HUES64 (cell line): ENCODE measurements around the gene NR1H4.

Experiments
- H3K27ac ChIP-seq: 2 replicates; pipeline ENCODE4 v1.7.0; 2013; ENCODE audit warnings: low read depth, low read length, inconsistent platforms
- H3K27me3 ChIP-seq: 2 replicates; pipeline ENCODE4 v1.6.1; 2013; ENCODE audit warnings: mild to moderate bottlenecking, low read length; ENCODE audit not compliant: insufficient read depth
- H3K36me3 ChIP-seq: 2 replicates; pipeline ENCODE4 v1.6.1; 2013; ENCODE audit warnings: mild to moderate bottlenecking, low read length; ENCODE audit not compliant: insufficient read depth
- H3K4me1 ChIP-seq: 2 replicates; pipeline ENCODE4 v1.6.1; 2013; ENCODE audit warnings: mild to moderate bottlenecking, low read length, moderate library complexity; ENCODE audit not compliant: insufficient read depth
- H3K4me3 ChIP-seq: 2 replicates; pipeline ENCODE4 v1.5.1; 2013; ENCODE audit warnings: mild to moderate bottlenecking, low read length, moderate library complexity
- H3K9ac ChIP-seq: 2 replicates; pipeline ENCODE4 v1.6.1; 2013; ENCODE audit warnings: mild to moderate bottlenecking, low read depth, low read length
- H3K9me3 ChIP-seq: 2 replicates; pipeline ENCODE4 v1.6.1; 2013; ENCODE audit warnings: low read depth, low read length; ENCODE audit not compliant: insufficient read depth
- WGBS: fragments of 150-250, 120-280 bp; methylation state at CpG from one replicate; pipeline ENCODE4 v1.1.7; 2013; ENCODE audit warnings: missing lambda C conversion rate; 5-methylcytosine and 5-hydroxymethylcytosine counted together

NR1H4 gene

DNA sequence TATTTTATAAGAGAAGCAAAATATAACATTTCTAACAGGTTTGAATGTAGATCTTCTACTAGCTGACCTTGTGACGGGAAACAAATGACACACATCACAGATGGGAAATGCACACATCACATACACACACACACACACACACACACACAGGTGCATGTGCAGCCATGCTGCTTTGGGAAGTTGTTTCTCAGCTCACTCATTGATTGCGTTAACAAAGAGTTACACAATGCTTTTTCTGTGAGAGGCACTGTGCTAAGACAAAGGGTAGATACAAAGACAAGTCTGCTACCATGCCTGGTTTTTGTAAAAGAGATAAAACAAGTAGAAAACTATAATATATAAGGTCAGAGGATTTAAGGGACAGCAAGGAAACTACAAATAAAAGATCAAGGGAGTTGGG is 1.3 kb upstream of the NR1H4 start:
- no peak overlapping the region for H3K9ac ChIP-seq
- H3K27me3 ChIP-seq, result no peaks in the 10 kb centered on the region
- no peaks in the 10 kb centered on the region for H3K9me3 ChIP-seq
- no peak overlapping the region for H3K4me3 ChIP-seq
- no peaks in the 10 kb centered on the region for H3K36me3 ChIP-seq
- 97% methylated on average over 2 of the region's 2 CpGs for WGBS
- no peaks in the 10 kb centered on the region for H3K4me1 ChIP-seq
- no peak overlapping the region for H3K27ac ChIP-seq

DNA sequence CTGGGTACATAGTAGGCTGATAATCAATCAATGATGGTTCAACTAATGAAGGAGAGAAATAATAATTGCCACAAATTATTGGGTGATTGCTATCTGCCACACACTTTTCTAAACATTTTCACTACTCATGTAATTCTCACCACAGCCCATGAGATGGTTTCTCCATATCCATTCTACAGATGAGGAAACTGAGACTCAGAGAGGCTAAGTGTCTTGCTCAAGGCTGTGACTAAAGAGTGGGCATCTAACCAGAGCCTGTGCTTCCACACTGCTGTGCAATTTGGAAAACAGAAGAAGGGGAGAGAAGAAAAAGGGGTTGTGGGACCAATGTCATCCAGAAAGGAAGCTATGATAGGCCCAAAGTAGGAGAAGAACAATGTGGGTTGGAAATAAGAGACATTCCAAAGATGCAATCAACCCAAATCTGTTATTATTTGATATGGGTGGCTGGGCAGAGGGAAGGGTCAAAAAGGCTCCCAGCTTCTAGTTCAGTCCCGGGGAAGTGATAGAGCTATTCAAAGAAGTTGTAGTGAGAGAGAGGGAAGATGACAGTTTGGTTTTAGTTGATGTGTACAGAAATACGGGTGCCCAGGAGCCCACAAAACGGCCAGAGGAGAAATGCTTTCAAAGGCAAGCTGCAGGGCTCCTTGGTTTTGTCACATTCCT is 483 bp upstream of the NR1H4 start:
- Histone ChIP-seq H3K9ac (no peak overlapping the region), H3K27ac (no peak overlapping the region), H3K36me3 (no peaks in the 10 kb centered on the region), H3K27me3 (no peaks in the 10 kb centered on the region), H3K9me3 (no peaks in the 10 kb centered on the region), H3K4me3 (no peak overlapping the region), H3K4me1 (no peaks in the 10 kb centered on the region)
- 88% methylated on average over 3 of the region's 3 CpGs for WGBS

DNA sequence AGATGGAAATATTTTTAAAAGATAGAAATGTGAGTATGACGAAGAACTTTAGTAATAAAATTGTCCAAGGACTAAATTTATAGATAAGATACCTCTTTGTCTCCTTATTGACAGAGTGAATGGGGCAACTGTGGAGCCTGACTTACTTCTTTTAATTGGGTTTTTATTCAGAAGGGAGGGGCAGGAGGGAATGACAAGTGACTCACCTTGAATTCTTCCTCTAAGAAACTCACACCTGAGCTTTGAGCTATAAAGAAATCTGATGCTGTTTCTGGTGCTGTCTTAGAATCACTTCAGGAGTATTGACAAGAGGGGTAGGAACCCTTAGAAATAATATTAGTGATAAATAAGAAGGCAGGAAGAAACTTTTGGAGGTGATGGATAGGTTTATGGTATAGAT is 951 bp downstream of the NR1H4 start:
- Histone ChIP-seq H3K27ac (no peak overlapping the region), H3K4me3 (no peak overlapping the region), H3K9me3 (no peaks in the 10 kb centered on the region), H3K4me1 (no peaks in the 10 kb centered on the region), H3K36me3 (no peaks in the 10 kb centered on the region), H3K9ac (no peak overlapping the region), H3K27me3 (no peaks in the 10 kb centered on the region)
- WGBS, result 100% methylated on average over 1 of the region's 1 CpG

DNA sequence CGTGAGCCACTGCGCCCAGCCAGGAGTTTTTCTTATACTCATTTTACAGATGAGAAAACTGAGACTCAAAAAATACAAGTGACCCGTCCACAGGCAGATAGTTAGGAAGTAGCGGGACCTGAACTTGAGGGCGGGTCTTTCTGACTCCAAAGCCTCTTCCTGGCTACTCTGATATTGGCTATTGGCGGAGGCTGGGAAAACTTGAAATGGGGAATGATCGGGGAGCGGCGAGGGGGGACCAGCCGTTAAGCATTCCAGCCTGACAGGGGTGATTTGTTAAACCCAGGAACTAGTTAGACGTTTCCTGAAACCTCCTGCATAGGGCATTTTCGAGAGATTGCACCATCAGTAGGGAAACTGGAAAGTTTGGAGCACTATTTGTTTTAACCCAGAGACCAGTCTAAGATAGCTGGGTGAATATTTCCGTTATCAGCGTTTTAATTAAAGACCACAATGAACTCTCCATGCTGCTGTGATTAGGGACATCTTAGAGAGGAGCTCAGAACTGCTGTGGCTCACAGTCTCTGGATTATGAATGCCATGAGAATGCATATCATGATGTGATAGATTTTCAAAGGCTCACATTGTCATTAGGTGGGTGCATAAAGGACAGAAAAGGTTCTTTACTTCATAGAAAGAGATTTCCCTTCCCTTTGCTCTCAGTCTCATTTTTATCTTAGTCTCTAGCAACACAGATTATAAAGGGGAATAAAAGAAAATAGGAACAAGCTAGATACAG is 2.5 kb downstream of the NR1H4 start:
- Histone ChIP-seq H3K27me3 (no peaks in the 10 kb centered on the region), H3K4me1 (no peaks in the 10 kb centered on the region), H3K4me3 (no peak overlapping the region), H3K36me3 (no peaks in the 10 kb centered on the region), H3K27ac (no peak overlapping the region), H3K9ac (no peak overlapping the region), H3K9me3 (no peaks in the 10 kb centered on the region)
- WGBS, result 93% methylated on average over 14 of the region's 14 CpGs

DNA sequence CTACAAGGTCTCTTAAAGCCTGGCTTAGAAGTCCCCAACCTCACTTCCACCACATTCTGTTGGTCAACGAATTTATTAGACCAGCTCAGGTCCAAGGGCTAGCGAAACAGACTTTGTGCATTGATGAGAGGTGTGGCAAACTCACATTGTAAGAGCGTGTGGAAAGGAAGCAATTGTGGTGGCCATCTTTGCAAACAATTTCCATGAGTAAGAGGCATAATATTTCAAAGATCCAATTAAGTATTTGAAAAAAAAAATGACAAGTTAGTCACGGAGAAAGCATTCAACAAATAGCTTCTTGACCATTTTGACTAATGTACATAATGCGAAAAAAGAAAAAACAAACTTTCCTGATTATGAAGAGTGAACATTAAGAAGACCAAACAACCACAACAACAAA is 7.4 kb downstream of the NR1H4 start:
- Histone ChIP-seq H3K27me3 (no peaks in the 10 kb centered on the region), H3K4me1 (no peaks in the 10 kb centered on the region), H3K4me3 (no peak overlapping the region), H3K9ac (no peak overlapping the region), H3K9me3 (no peaks in the 10 kb centered on the region), H3K36me3 (no peaks in the 10 kb centered on the region), H3K27ac (no peak overlapping the region)
- WGBS, result 81% methylated on average over 3 of the region's 5 CpGs

DNA sequence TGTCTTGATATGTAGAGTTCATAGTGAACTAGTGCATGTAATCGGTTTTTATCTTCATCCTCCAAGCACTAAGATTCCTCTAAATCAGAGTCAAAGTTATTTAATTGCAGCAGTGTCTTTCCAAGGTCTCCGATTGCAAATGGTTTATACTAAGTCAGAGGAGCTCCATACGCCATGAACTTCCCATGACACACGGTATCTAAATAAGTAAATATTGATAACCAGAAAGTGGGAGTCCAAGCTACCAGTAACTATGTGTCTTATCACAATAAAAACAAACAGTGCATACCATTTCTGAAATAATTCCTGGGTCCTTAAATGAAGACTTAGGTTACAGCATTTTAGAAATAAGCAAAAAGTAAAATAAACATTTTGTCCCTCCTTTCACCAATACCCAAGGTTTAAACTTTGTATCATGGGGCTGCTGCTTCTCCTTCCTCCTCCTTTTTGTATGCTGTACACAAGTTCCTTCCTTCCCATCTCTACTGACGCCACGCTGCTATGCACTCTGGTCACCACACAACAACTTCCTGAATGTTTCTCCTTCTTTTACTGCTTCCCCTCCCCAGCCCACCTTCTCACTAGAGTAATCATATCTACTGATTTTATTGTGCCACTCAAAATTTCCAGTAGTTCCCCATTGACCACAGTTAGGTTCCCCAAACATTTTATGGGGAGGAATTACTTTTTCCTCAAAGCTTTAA is 10.7 kb downstream of the NR1H4 start:
- Histone ChIP-seq H3K4me3 (no peak overlapping the region), H3K9me3 (no peaks in the 10 kb centered on the region), H3K9ac (no peak overlapping the region), H3K27ac (no peak overlapping the region), H3K27me3 (no peaks in the 10 kb centered on the region), H3K4me1 (no peaks in the 10 kb centered on the region), H3K36me3 (no peaks in the 10 kb centered on the region)
- WGBS, result 94% methylated on average over 6 of the region's 6 CpGs

DNA sequence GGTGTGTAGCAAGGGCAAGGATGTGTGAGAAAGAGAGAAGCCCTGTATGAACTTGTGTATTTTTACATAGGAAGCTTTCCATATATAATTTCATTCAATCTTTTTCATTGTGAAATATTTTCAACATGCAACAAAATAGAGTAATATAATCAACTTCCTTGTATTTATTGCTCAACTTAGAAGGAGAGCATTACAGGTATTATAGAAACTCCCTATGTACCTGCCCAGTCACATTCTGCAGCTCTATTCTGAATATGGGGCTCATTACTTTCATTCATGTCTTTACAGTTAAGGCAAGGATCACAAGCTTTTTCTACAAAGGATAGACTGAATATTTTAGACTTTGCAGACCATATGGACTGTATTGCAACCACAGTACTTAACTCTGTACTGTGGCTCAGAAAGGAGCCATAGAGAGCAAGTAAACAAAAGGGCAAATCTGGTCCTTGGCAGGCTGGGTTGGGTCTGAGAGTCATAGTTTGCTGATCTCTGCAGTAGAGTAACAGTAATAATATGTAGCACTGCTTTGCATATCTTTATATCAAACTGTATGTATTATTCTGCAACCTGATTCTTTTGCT is 11.3 kb downstream of the NR1H4 start:
- Histone ChIP-seq H3K27ac (no peak overlapping the region), H3K4me3 (no peak overlapping the region), H3K27me3 (no peaks in the 10 kb centered on the region), H3K36me3 (no peaks in the 10 kb centered on the region), H3K9ac (no peak overlapping the region), H3K9me3 (no peaks in the 10 kb centered on the region), H3K4me1 (no peaks in the 10 kb centered on the region)

DNA sequence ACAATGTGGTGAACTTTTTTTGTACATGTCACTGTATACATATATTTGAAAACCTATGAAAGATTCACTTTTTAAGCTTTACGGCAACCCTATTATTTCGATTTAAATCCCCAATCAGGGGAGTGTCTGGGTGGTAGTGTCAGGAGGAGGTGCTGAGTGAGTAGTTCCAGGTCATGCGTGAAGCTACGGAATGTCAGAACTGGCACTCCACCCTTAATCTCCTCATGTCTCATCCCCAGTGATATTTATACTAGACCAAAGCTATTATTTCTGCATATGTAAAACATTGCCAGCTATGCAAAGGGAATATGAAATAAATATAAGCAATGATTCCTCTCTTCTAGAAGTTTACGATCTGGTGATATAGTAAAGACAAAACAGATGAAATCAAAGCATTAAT is 12.3 kb downstream of the NR1H4 start:
- no peak overlapping the region for H3K4me3 ChIP-seq
- no peaks in the 10 kb centered on the region for H3K4me1 ChIP-seq
- H3K9ac ChIP-seq, result no peak overlapping the region
- H3K36me3 ChIP-seq, result no peaks in the 10 kb centered on the region
- H3K27ac ChIP-seq, result no peak overlapping the region
- no peaks in the 10 kb centered on the region for H3K27me3 ChIP-seq
- 100% methylated on average over 2 of the region's 5 CpGs for WGBS
- no peaks in the 10 kb centered on the region for H3K9me3 ChIP-seq

DNA sequence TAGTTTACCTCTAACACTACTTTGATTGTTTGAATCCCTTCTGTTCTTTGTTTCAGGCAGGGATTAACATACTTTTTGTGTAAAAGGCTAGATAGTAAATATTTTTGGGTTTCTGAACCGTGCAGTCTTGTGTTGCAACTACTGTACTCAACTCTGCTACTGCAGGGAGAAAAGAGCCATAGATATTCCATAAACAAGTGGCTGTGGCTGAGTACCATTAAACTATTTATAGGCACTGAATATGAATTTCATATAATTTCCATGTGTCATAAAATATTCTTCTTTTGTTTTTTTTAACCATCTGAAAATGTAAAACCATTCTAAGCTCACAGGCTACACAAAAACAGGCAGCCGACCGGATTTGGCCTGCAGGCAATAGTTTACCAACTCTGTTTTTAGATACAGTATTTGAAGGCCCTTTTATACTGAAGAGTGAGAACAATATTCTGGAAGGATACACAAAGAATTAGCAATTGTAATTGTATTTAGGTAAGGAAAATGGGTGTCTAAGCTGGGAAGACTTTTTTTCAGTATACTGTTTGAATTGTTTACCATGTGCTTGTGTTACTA is 15.7 kb downstream of the NR1H4 start:
- Histone ChIP-seq H3K27ac (no peak overlapping the region), H3K27me3 (no peaks in the 10 kb centered on the region), H3K9ac (no peak overlapping the region), H3K9me3 (no peaks in the 10 kb centered on the region), H3K4me1 (0 out of 2 replicates have a peak, but pooled peaks cover 6% of the 10 kb centered on the region), H3K4me3 (no peak overlapping the region), H3K36me3 (no peaks in the 10 kb centered on the region)
- 90% methylated on average over 3 of the region's 3 CpGs for WGBS

DNA sequence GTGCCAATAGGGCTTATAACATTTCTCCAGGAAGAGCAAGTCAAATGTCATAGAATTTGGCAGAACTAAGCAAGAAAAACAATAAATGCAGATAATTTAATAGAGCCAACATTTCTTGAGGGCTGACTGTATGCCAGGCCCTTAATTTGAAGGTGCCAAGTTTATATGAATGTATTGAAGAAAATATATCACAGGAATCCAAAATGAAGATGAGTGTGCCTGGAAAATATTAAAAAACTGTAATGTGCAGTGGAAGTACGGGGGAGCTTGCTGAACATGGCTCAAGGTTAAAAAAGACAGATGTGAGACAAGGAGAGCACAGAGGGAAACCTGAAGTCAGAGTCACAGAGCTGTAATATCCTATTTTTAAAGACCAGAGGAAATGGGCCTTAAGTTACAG is 16.4 kb downstream of the NR1H4 start:
- Histone ChIP-seq H3K27ac (no peak overlapping the region), H3K9ac (no peak overlapping the region)
- 91% methylated on average over 1 of the region's 1 CpG for WGBS

DNA sequence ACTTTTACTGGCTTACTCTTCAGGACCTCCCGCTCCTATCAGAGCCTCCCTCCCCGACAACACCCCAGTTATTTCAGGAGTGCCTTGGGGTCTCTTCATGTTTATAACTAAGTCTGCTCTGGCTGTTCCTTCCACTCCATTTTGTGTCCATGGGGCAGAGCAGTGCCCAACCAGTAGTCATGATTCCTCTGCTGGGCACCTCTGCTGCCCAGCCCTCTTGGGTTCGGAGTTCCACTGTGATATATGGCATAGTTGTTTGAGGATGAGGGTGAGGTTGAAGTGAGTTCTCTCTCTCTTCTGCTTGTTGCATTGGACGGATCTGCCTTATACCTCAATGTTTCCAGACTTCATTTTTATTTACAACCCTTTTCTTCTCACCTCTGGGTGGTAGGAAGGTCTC is 17.4 kb downstream of the NR1H4 start:
- Histone ChIP-seq H3K27me3 (no peaks in the 10 kb centered on the region), H3K36me3 (no peaks in the 10 kb centered on the region), H3K4me3 (no peak overlapping the region), H3K9me3 (no peaks in the 10 kb centered on the region), H3K9ac (no peak overlapping the region), H3K4me1 (0 out of 2 replicates have a peak, but pooled peaks cover 6% of the 10 kb centered on the region), H3K27ac (no peak overlapping the region)
- WGBS, result 66% methylated on average over 3 of the region's 4 CpGs

More for the DNA sequence above, 16.4 kb downstream of the NR1H4 start:
- Histone ChIP-seq H3K4me3 (no peak overlapping the region), H3K27me3 (no peaks in the 10 kb centered on the region), H3K4me1 (0 out of 2 replicates have a peak, but pooled peaks cover 6% of the 10 kb centered on the region), H3K9me3 (no peaks in the 10 kb centered on the region), H3K36me3 (no peaks in the 10 kb centered on the region)
